SK-N-SH (cell line): ENCODE results near the gene LSS. TPM values are rescaled to one million over a fixed set of nuclear protein-coding genes. Genes with fewer than 3 reads are reported as not detected.
A peak's percentile ranks its signal among the peaks of the same experiment; 100 is the strongest.

ENCODE experiments used
- CTCF ChIA-PET: fragments of 300-600, 350-600 bp; formaldehyde crosslinking; extraction: SDS; loops from one replicate; lab custom pipeline; 2021; lab: Yijun Ruan, JAX
- POLR2A ChIA-PET: fragments of 350-600 bp; sonication (Branson Sonifier 250); formaldehyde crosslinking; extraction: SDS; loops from one replicate; lab custom pipeline; 2020; ENCODE audit warnings: antibody characterized with exemption, inconsistent platforms; lab: Yijun Ruan, JAX
- DNase-seq: peaks from one replicate; pipeline ENCODE4 v3.0.0; 2012
- H2AFZ ChIP-seq: fragments of 200-600 bp; sonication (generic); 2 replicates; pipeline ENCODE4 v1.8.1; 2016; ENCODE audit warnings: antibody characterized with exemption, mild to moderate bottlenecking, low read depth
- H3F3A ChIP-seq: fragments of 200-600 bp; sonication (generic); replicated peaks from 2 replicates; pipeline ENCODE3; 2016; ENCODE audit warnings: antibody characterized with exemption, mild to moderate bottlenecking; ENCODE audit not compliant: insufficient read depth
- H3K27ac ChIP-seq, 2 experiments: fragments of 200-500 bp in 1 of 2; fragments of 200-600 bp in 1 of 2; sonication (Bioruptor generic) in 1 of 2; sonication (generic), shearing (Covaris generic) in 1 of 2; 2 replicates each; pipeline versions ENCODE4 v1.5.1 to v1.6.1; 2014 to 2016; ENCODE audit warnings: low read depth in 2 of 2, inconsistent platforms in 1 of 2, low read length in 1 of 2, mild to moderate bottlenecking in 1 of 2, mixed read lengths in 1 of 2
- H3K27me3 ChIP-seq: fragments of 200-600 bp; sonication (generic), shearing (Covaris generic); 2 replicates; pipeline ENCODE4 v1.6.1; 2016; ENCODE audit warnings: mixed run types; ENCODE audit not compliant: insufficient read depth
- H3K36me3 ChIP-seq, 2 experiments: fragments of 200-500 bp in 1 of 2; fragments of 200-600 bp in 1 of 2; sonication (Bioruptor generic) in 1 of 2; sonication (generic) in 1 of 2; replicated peaks in 1 of 2; 2 replicates each; pipeline versions ENCODE3 to v1.5.1; 2014 to 2016; ENCODE audit warnings: low read length in 1 of 2, mild to moderate bottlenecking in 1 of 2; ENCODE audit not compliant: insufficient read depth in 2 of 2, control insufficient read depth in 1 of 2
- H3K4me1 ChIP-seq, 2 experiments: fragments of 200-500 bp in 1 of 2; fragments of 200-600 bp in 1 of 2; sonication (Bioruptor generic) in 1 of 2; sonication (generic), shearing (Covaris generic) in 1 of 2; 2 replicates each; pipeline versions ENCODE4 v1.5.1 to v1.6.1; 2014 to 2016; ENCODE audit warnings: low read depth in 1 of 2, low read length in 1 of 2, mixed run types in 1 of 2; ENCODE audit not compliant: insufficient read depth in 2 of 2, control insufficient read depth in 1 of 2
- H3K4me2 ChIP-seq: fragments of 200-600 bp; sonication (generic), shearing (Covaris generic); 2 replicates; pipeline ENCODE4 v1.6.1; 2017; ENCODE audit warnings: mixed run types
- H3K4me3 ChIP-seq, 2 experiments: fragments of 200-500 bp in 1 of 2; fragments of 200-600 bp in 1 of 2; sonication (Bioruptor generic) in 1 of 2; sonication (generic), shearing (Covaris generic) in 1 of 2; 2 replicates each; pipeline versions ENCODE4 v1.5.1 to v1.8.1; 2014 to 2016; ENCODE audit warnings: low read depth in 2 of 2, inconsistent platforms in 1 of 2, low read length in 1 of 2, mild to moderate bottlenecking in 1 of 2, mixed read lengths in 1 of 2, moderate library complexity in 1 of 2
- H3K79me2 ChIP-seq: fragments of 200-600 bp; sonication (generic); 2 replicates; pipeline ENCODE4 v1.8.1; 2017; ENCODE audit warnings: mild to moderate bottlenecking; ENCODE audit not compliant: insufficient read depth
- H3K9ac ChIP-seq: fragments of 200-600 bp; sonication (generic); 2 replicates; pipeline ENCODE4 v1.6.1; 2017; ENCODE audit warnings: mixed run types
- H3K9me2 ChIP-seq: fragments of 200-600 bp; sonication (generic); 2 replicates; pipeline ENCODE4 v1.6.1; 2017; ENCODE audit warnings: mixed run types
- H3K9me3 ChIP-seq: fragments of 200-600 bp; sonication (generic); 2 replicates; pipeline ENCODE4 v1.6.1; 2017; ENCODE audit warnings: mixed run types, mild to moderate bottlenecking, moderate library complexity
- H4K20me1 ChIP-seq: fragments of 200-600 bp; sonication (generic); 2 replicates; pipeline ENCODE4 v1.6.1; 2017; ENCODE audit warnings: mild to moderate bottlenecking, mixed run types; ENCODE audit not compliant: insufficient read depth
- CHD2 ChIP-seq: fragments of 150-350 bp; IDR thresholded peaks from 2 replicates; pipeline ENCODE4 v1.6.1; 2018; ENCODE audit warnings: low read length; ENCODE audit not compliant: partially characterized antibody
- ELF1 ChIP-seq: IDR thresholded peaks from 2 replicates; pipeline ENCODE4 v1.4.0; 2012
- FOSL2 ChIP-seq: IDR thresholded peaks from 2 replicates; pipeline ENCODE4 v1.4.0; 2012; ENCODE audit warnings: low read depth, mild to moderate bottlenecking, moderate library complexity, borderline replicate concordance
- GATA2 ChIP-seq: sonication (generic); formaldehyde crosslinking; IDR thresholded peaks from 2 replicates; pipeline ENCODE4 v1.5.0; 2020; ENCODE audit warnings: mild to moderate bottlenecking, missing genetic modification reagents
- JUND ChIP-seq: IDR thresholded peaks from 2 replicates; pipeline ENCODE4 v1.4.0; 2012
- SMC3 ChIP-seq: IDR thresholded peaks from 2 replicates; pipeline ENCODE4 v1.6.1; 2012; ENCODE audit warnings: low read depth, low read length, improper control_type of control experiment
- TAF1 ChIP-seq: IDR thresholded peaks from 2 replicates; pipeline ENCODE4 v1.6.1; 2012; ENCODE audit warnings: low read depth, mild to moderate bottlenecking, low read length, moderate library complexity, borderline replicate concordance
- TEAD4 ChIP-seq: IDR thresholded peaks from 2 replicates; pipeline ENCODE4 v1.4.0; 2012; ENCODE audit warnings: mild to moderate bottlenecking, borderline replicate concordance; ENCODE audit not compliant: insufficient read depth
- WGBS: methylation state at CpG from one replicate; pipeline ENCODE4 v1.1.6; 2017; ENCODE audit warnings: low lambda C conversion rate; 5-methylcytosine and 5-hydroxymethylcytosine counted together
- polyA plus RNA-seq, 3 experiments: library from polyadenylated mRNA; depleted of rRNA; stranded (reverse); fragments of >200 nt; gene quantifications; 2 replicates each; pipeline ENCODE4 v1.2.3, GENCODE V29; 2012
- TF ChIP-seq, protein P1 (sequence below): fragments of 150-350 bp; IDR thresholded peaks from 2 replicates; pipeline ENCODE4 v1.6.1; 2016; ENCODE audit warnings: mild to moderate bottlenecking, low read depth, low read length
- TF ChIP-seq, protein P2 (sequence below): IDR thresholded peaks from 2 replicates; pipeline ENCODE4 v1.4.0; 2012; ENCODE audit warnings: low read depth, borderline replicate concordance

The LSS gene
- polyA plus RNA-seq, 1 of the 3 experiments (the other 2 are of a cell fraction): 38.7 TPM

DNA sequence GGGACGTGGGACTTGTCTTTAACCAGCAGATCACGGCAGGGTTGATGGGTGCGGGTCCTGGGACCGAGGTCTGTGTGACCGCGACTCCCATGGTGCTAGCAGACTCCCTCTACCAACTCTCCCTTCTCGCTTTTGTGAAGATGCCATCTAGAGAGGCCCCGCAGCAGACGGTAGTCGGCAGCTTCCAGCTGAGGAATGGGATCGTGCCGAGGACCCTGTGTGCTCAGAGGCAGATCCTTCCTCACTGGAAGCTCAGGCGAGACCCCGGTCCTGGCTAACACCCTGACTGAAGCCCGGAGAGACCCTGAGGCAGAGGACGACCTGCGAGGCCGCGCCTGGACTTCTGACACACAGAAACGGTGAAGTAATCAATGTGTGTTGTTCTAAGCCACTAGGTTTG is 31.8 kb downstream of the LSS start:
- POLR2A ChIA-PET: no interaction called here
- no peaks in the 10 kb centered on the region for H3K9me2 ChIP-seq
- H3F3A ChIP-seq: peaks cover 3% of the 10 kb centered on the region
- H3K4me2 ChIP-seq: no peak overlapping the region
- CTCF ChIA-PET: interaction anchor here (1.3 kb wide), 1 partner anchor 11 kb away, joined by 3 read pairs; no protein-coding TSS in a partner anchor
- no peaks in the 10 kb centered on the region for H3K9me3 ChIP-seq
- H3K36me3 ChIP-seq: peaks cover 31 to 51% of the 10 kb centered on the region in 2 experiments
- no peak overlapping the region for H2AFZ ChIP-seq
- no peaks in the 10 kb centered on the region for H3K79me2 ChIP-seq
- H3K27me3 ChIP-seq: no peaks in the 10 kb centered on the region
- H3K9ac ChIP-seq: no peak overlapping the region
- peak; percentile 5 for DNase-seq
- H3K4me1 ChIP-seq: peaks cover 0 to 23% of the 10 kb centered on the region in 2 experiments; a peak in 1 of 4 replicates
- no peak overlapping the region for H3K4me3 ChIP-seq
- H3K27ac ChIP-seq: no peak overlapping the region
- TF ChIP-seq SMC3 (no peak), TAF1 (no peak), FOSL2 (no peak), CHD2 (no peak), ELF1 (no peak), GATA2 (CRISPR knock-in tag) (no peak)
- TF ChIP-seq, protein P1, sequence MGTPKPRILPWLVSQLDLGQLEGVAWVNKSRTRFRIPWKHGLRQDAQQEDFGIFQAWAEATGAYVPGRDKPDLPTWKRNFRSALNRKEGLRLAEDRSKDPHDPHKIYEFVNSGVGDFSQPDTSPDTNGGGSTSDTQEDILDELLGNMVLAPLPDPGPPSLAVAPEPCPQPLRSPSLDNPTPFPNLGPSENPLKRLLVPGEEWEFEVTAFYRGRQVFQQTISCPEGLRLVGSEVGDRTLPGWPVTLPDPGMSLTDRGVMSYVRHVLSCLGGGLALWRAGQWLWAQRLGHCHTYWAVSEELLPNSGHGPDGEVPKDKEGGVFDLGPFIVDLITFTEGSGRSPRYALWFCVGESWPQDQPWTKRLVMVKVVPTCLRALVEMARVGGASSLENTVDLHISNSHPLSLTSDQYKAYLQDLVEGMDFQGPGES: no peak
- no peaks in the 10 kb centered on the region for H4K20me1 ChIP-seq
- 86% methylated on average over 17 of the region's 20 CpGs for WGBS

DNA sequence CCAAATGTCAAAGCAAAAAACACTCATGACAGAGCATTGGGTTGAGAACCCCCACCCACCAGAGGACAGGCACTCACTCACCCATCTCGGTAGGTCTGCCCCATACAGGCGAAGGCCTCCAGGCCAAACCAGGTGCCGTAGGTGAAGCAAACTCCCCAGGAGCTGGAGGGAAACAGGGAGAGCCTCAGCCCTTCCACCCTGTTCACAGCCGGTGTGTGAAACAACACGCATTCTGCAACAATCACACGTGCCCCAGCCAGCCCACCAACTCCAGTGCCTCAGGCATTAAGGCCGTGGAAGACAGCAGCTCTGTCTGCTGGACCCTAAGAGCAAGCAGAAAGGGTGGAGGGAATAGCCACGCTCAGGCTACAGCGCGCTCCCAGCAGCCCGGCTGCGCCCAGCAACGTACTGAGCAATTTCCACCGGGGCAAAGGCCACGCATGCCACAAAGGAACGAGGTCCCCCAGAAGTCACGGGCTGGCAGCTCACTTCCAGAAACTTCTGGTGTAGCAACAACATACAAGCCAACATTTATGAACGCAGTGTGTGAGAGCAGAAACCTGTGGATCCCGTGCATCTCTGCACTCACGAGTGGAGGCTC is 32.9 kb downstream of the LSS start:
- TF ChIP-seq, protein P2, sequence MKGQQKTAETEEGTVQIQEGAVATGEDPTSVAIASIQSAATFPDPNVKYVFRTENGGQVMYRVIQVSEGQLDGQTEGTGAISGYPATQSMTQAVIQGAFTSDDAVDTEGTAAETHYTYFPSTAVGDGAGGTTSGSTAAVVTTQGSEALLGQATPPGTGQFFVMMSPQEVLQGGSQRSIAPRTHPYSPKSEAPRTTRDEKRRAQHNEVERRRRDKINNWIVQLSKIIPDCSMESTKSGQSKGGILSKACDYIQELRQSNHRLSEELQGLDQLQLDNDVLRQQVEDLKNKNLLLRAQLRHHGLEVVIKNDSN: no peak
- TF ChIP-seq TEAD4: no peak
- TF ChIP-seq JUND: no peak
- Histone ChIP-seq H3K27ac (no peak overlapping the region; a peak in 1 of 4 replicates), H3K27me3 (no peaks in the 10 kb centered on the region), H3F3A (peaks cover 3% of the 10 kb centered on the region), H3K9me3 (no peaks in the 10 kb centered on the region), H2AFZ (no peak overlapping the region), H4K20me1 (no peaks in the 10 kb centered on the region), H3K4me2 (no peak overlapping the region), H3K9me2 (no peaks in the 10 kb centered on the region), H3K36me3 (peaks cover 30 to 52% of the 10 kb centered on the region in 2 experiments), H3K79me2 (no peaks in the 10 kb centered on the region), H3K4me1 (peaks cover 4 to 26% of the 10 kb centered on the region in 2 experiments; a peak in 2 of 4 replicates), H3K9ac (no peak overlapping the region), H3K4me3 (no peak overlapping the region)
- POLR2A ChIA-PET: interaction anchor here (1.6 kb wide), 1 partner anchor 222 kb away, joined by 4 read pairs; no protein-coding TSS in a partner anchor
- WGBS: 82% methylated on average over 12 of the region's 20 CpGs
- DNase-seq: peak; percentile 28
- CTCF ChIA-PET: interaction anchor here (0.6 to 1.9 kb wide), 6 partner anchors 10 to 367 kb away, joined by 3 to 6 read pairs (median 3); no protein-coding TSS in a partner anchor
